ENCODE measurements around the gene ISLR2.
"Not testable (repeated sequence)": the region's sequence is repeated elsewhere in the genome, so short reads cannot be mapped to it uniquely, and the experiment has no call there.

The ISLR2 gene

GRCh38 chr15:74130155-74130848, at the start of gene ISLR2:
Gene ISLR2 (plus strand): TSS chr15:74130586. CDS start chr15:74132755, 2,169 bp downstream.
- DNase-seq = peak in 37 of 42 donors; percentile 31 to 84 (median 60)
- intact Hi-C loops (cut with DNase I) = no loop called here

GRCh38 chr15:74082450-74082849, 47.9 kb upstream of the ISLR2 start, which contains the start of gene GOLGA6A:
Gene GOLGA6A (minus strand): TSS chr15:74082550. CDS start chr15:74082509, 41 bp downstream.
- intact Hi-C loops (cut with DNase I); DNase-seq: not testable (repeated sequence)

GRCh38 chr15:74094567-74094966, 35.8 kb upstream of the ISLR2 start:
- DNase-seq; intact Hi-C loops (cut with DNase I): not testable (repeated sequence)

- intact Hi-C loops (cut with DNase I); DNase-seq: not testable (repeated sequence)
Observed at GRCh38 chr15:74095610-74096009, 34.8 kb upstream of the ISLR2 start.

GRCh38 chr15:74096753-74097474, 33.5 kb upstream of the ISLR2 start:
- intact Hi-C loops (cut with DNase I) = not testable (repeated sequence)

GRCh38 chr15:74099963-74100733, 30.2 kb upstream of the ISLR2 start:
- peak; percentile 70 to 97 (median 92) for DNase-seq
- intact Hi-C loops (cut with DNase I) = not testable (repeated sequence)

More at GRCh38 chr15:74096753-74097474, 33.5 kb upstream of the ISLR2 start:
- DNase-seq = not testable (repeated sequence)

GRCh38 chr15:74108111-74108510, 22.3 kb upstream of the ISLR2 start:
- DNase-seq = no peak
- intact Hi-C loops (cut with DNase I) = no loop called here

GRCh38 chr15:74108611-74109010, 21.8 kb upstream of the ISLR2 start:
- intact Hi-C loops (cut with DNase I); DNase-seq: not testable (repeated sequence)

- no peak for DNase-seq
- intact Hi-C loops (cut with DNase I) = no loop called here
Observed at GRCh38 chr15:74109713-74110112, 20.7 kb upstream of the ISLR2 start.

- intact Hi-C loops (cut with DNase I) = no loop called here
Observed at GRCh38 chr15:74120426-74120825, 10.0 kb upstream of the ISLR2 start.

GRCh38 chr15:74121039-74121438, 9.3 kb upstream of the ISLR2 start:
- no peak for DNase-seq
- intact Hi-C loops (cut with DNase I) = no loop called here

More at GRCh38 chr15:74120426-74120825, 10.0 kb upstream of the ISLR2 start:
- no peak for DNase-seq

- DNase-seq = no peak
- intact Hi-C loops (cut with DNase I) = no loop called here
Observed at GRCh38 chr15:74121858-74122257, 8.5 kb upstream of the ISLR2 start.

GRCh38 chr15:74122403-74123130, 7.8 kb upstream of the ISLR2 start:
- no peak for DNase-seq
- intact Hi-C loops (cut with DNase I) = no loop called here

- DNase-seq = no peak
- intact Hi-C loops (cut with DNase I) = no loop called here
Observed at GRCh38 chr15:74123131-74123429, 7.3 kb upstream of the ISLR2 start.

GRCh38 chr15:74123658-74124057, 6.7 kb upstream of the ISLR2 start:
- intact Hi-C loops (cut with DNase I) = no loop called here
- DNase-seq = no peak

GRCh38 chr15:74124196-74124595, 6.2 kb upstream of the ISLR2 start:
- no peak for DNase-seq
- intact Hi-C loops (cut with DNase I) = no loop called here

- intact Hi-C loops (cut with DNase I) = loop anchor here (5.0 kb wide), 2 partner anchors 183 to 198 kb away; no protein-coding TSS in a partner anchor
- DNase-seq = no peak
Observed at GRCh38 chr15:74124759-74125158, 5.6 kb upstream of the ISLR2 start.

GRCh38 chr15:74127255-74127953, 3.0 kb upstream of the ISLR2 start:
- intact Hi-C loops (cut with DNase I) = loop anchor here (5.0 kb wide), 2 partner anchors 180 to 195 kb away; no protein-coding TSS in a partner anchor
- DNase-seq = peak; percentile 82 to 98 (median 92)

Measured in head of caudate nucleus (tissue), 42 donors.